ENCODE data around the gene VPS26A.

VPS26A gene

DNA sequence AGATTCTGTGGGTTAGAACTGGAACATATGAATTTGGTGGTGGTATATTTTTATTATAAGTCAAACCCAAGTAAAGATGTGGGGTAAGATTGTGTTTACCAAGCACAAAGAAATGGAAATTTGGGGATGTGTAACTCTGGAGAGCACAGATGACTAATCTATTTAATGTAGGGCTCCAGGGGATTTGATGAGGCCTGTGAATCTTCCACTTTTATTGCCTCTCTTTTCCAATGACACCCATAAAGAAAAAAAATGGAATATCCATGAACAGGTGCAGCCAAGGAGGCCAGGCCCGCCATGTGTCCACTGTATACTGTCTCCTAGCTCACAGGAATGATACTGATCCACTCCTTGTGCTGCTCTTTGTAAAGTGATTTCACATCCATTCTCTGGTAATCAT lies 33.3 kb upstream of the VPS26A start:
- no peak overlapping the region for H3K9ac ChIP-seq (ENCODE audit: low read depth, low read length)

DNA sequence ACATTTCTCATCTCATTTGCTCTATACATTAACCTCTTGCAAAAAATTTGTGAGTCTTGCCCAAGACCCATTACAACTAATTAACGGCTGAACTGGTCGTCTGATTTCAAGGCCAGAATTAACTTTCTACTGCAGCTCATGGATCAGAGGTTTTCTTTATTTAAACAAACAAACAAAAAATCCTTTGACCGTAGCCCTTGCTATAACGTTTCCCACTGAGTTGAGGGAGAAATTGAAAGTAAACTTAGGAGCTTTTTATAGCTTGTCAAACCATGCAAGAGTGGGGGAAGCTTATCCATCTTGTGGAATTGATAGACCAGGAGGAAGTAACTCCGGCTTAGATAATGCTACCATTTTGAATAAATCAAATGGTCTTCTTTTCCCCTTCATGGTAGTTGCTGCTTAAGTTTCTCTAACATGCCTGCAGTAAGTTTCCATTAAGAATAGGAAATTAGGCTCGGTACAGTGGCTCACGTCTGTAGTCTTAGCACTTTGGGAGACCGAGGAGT lies 32.8 kb upstream of the VPS26A start:
- Histone ChIP-seq H3K9me3 (ENCODE audit: insufficient read depth, low read depth, low read length) (no peaks in the 10 kb centered on the region), H3K4me1 (ENCODE audit: insufficient read depth, low read length) (peaks cover under 1% of the 10 kb centered on the region; the same call in 1 of the 2 replicates), H3K9ac (ENCODE audit: low read depth, low read length) (no peak overlapping the region), H3K36me3 (ENCODE audit: insufficient read depth, low read depth, low read length) (no peaks in the 10 kb centered on the region), H3K27me3 (ENCODE audit: insufficient read depth, low read length) (no peaks in the 10 kb centered on the region), H3K27ac (ENCODE audit: low read length) (no peak overlapping the region), H3K4me3 (ENCODE audit: low read length) (no peak overlapping the region)

More for the DNA sequence above, 33.3 kb upstream of the VPS26A start:
- Histone ChIP-seq H3K4me1 (ENCODE audit: insufficient read depth, low read length) (peaks cover 6% of the 10 kb centered on the region; the same call in 1 of the 2 replicates), H3K27ac (ENCODE audit: low read length) (no peak overlapping the region), H3K9me3 (ENCODE audit: insufficient read depth, low read depth, low read length) (no peaks in the 10 kb centered on the region), H3K27me3 (ENCODE audit: insufficient read depth, low read length) (no peaks in the 10 kb centered on the region), H3K4me3 (ENCODE audit: low read length) (no peak overlapping the region), H3K36me3 (ENCODE audit: insufficient read depth, low read depth, low read length) (no peaks in the 10 kb centered on the region)

DNA sequence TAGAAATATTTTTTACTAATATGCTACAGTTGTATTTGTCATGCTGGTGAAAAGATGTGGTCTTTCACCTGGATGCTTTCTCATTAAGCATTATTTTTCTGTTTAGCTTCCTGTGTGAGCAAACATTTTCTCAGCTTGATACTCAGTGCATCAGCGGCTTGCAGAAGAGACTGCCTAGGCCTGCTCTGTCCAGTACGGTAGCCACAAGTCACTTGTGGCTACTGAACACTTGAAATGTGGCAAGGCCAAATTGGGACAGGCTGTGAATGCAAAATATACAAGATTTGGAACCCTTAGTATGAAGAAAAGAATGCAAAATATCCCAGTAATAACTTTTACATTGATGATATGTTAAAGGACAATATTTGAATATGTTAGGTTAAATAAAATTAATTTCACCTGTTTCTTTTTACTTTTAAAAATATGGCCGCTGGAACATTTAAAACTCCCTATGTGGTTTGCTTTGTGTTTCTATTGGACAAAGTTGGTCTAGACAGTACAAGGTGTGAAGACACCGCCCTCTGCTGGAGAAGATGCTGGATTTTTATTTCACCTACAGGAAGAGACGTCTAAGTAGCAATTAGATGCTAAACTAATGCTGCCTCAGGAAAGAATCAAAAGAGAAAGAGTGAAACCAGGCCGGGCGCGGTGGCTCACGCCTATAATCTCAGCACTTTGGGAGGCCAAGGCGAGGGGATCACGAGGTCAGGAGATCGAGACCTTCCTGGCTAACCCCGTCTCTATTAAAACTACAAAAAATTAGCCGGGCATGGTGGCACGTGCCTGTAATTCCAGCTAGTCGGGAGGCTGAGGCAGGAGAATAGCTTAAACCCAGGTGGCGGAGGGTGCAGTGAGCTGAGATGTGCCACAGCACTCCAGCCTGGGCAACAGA lies 30.8 kb upstream of the VPS26A start:
- Histone ChIP-seq H3K9ac (ENCODE audit: low read depth, low read length) (no peak overlapping the region), H3K27me3 (ENCODE audit: insufficient read depth, low read length) (no peaks in the 10 kb centered on the region), H3K9me3 (ENCODE audit: insufficient read depth, low read depth, low read length) (no peaks in the 10 kb centered on the region), H3K4me3 (ENCODE audit: low read length) (no peak overlapping the region), H3K4me1 (ENCODE audit: insufficient read depth, low read length) (no peaks in the 10 kb centered on the region), H3K36me3 (ENCODE audit: insufficient read depth, low read depth, low read length) (no peaks in the 10 kb centered on the region), H3K27ac (ENCODE audit: low read length) (no peak overlapping the region)

DNA sequence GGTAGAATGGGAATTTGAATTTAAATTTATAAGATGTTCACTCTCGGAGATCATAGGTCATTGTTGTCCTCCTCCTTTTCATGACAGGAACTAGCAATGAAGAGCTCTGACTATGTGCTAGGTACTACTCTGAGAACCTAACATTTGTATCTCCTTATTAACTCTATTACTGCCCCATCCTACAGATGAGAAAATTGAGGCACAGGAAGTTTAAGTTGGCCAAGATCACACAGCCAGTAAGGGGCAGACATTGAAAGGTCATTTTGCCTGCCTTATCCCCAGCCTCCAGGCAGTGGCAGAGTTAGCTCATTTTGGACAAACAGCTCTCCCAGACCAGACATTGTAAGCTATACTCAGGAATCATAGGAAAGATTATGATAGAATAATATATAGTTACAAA lies 30.0 kb upstream of the VPS26A start:
- no peaks in the 10 kb centered on the region for H3K27me3 ChIP-seq (ENCODE audit: insufficient read depth, low read length)
- no peaks in the 10 kb centered on the region for H3K4me1 ChIP-seq (ENCODE audit: insufficient read depth, low read length)
- no peak overlapping the region for H3K4me3 ChIP-seq (ENCODE audit: low read length)
- no peaks in the 10 kb centered on the region for H3K9me3 ChIP-seq (ENCODE audit: insufficient read depth, low read depth, low read length)
- no peaks in the 10 kb centered on the region for H3K36me3 ChIP-seq (ENCODE audit: insufficient read depth, low read depth, low read length)
- H3K27ac ChIP-seq (ENCODE audit: low read length), result no peak overlapping the region
- H3K9ac ChIP-seq (ENCODE audit: low read depth, low read length), result no peak overlapping the region

DNA sequence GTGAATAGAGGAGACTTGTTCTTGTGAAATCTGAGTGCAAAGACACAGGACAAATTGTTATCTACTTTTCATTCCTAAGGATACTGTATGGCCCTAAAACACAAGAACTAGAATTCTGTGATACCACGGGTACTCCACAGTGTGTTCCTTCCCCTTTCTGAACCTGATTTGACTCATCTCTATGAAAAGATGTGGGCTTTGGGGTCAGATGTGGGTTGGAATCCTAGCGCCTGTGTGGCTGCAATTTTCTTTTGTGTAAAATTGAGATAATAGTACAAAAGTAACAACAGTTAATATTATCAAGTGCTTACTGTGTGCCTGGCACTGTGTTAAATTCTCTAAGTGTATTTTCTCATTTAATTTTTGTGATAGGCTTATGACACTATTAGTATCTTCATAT lies 27.9 kb upstream of the VPS26A start:
- Histone ChIP-seq H3K36me3 (ENCODE audit: insufficient read depth, low read depth, low read length) (no peaks in the 10 kb centered on the region), H3K4me3 (ENCODE audit: low read length) (no peak overlapping the region), H3K27me3 (ENCODE audit: insufficient read depth, low read length) (no peaks in the 10 kb centered on the region), H3K27ac (ENCODE audit: low read length) (no peak overlapping the region), H3K9me3 (ENCODE audit: insufficient read depth, low read depth, low read length) (no peaks in the 10 kb centered on the region), H3K4me1 (ENCODE audit: insufficient read depth, low read length) (peaks cover 4% of the 10 kb centered on the region; the same call in 1 of the 2 replicates), H3K9ac (ENCODE audit: low read depth, low read length) (no peak overlapping the region)

DNA sequence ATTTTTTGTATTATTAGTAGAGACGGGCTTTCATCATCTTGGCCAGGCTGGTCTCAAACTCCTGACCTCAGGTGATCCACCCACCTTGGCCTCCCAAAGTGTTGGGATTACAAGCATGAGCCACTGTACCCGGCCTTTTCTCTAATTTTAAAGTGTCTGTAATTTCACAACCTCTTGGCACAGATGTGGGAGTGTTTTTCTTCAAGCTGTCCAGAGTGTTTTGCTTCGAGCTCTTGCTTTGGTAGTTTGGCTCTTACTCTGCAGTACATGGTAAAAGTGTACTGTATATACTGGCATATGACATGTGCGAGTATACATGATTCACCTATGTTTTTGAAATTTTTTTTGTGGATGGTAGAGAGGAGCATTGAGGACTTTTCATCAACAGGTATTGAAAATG lies 26.2 kb upstream of the VPS26A start:
- Histone ChIP-seq H3K4me1 (ENCODE audit: insufficient read depth, low read length) (peaks cover 4% of the 10 kb centered on the region; the same call in 1 of the 2 replicates), H3K36me3 (ENCODE audit: insufficient read depth, low read depth, low read length) (no peaks in the 10 kb centered on the region), H3K27ac (ENCODE audit: low read length) (no peak overlapping the region), H3K27me3 (ENCODE audit: insufficient read depth, low read length) (no peaks in the 10 kb centered on the region), H3K4me3 (ENCODE audit: low read length) (no peak overlapping the region), H3K9me3 (ENCODE audit: insufficient read depth, low read depth, low read length) (no peaks in the 10 kb centered on the region), H3K9ac (ENCODE audit: low read depth, low read length) (no peak overlapping the region)

DNA sequence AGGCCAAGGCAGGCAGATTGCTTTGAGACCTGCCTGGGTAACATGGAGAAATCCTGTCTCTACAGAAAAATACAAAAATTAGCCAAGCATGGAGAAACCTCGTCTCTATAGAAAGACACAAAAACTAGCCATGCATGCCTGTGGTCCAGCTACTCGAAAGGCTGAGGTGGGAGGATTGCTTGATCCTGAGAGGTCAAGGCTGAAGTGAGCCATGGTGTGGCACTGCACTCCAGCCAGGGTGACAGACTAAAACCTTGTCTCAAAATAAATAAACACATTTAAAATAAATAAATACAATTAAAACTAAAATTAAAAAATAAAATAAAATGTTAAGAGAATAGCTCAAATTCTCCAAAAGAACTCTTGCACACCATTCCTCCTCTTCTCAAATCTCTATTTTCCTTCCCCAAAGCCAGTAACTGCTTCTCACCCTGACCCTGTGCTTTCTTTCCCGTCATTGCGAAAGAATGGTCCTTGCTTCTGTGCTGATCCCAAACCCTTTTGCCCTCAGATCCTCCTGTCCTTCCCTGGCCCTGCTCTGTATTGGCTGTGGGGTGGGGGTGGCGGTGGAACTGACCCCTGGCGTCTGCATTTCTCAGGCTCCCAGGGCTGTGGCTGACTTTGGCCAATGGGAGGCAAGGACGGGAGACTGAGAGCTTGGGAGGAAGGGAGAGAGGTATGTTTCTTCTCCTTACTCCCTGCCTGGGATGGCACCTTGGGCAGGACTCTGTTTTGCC lies 23.7 kb upstream of the VPS26A start:
- Histone ChIP-seq H3K9me3 (ENCODE audit: insufficient read depth, low read depth, low read length) (no peaks in the 10 kb centered on the region), H3K27ac (ENCODE audit: low read length) (no peak overlapping the region), H3K36me3 (ENCODE audit: insufficient read depth, low read depth, low read length) (no peaks in the 10 kb centered on the region), H3K27me3 (ENCODE audit: insufficient read depth, low read length) (no peaks in the 10 kb centered on the region), H3K4me3 (ENCODE audit: low read length) (no peak overlapping the region), H3K9ac (ENCODE audit: low read depth, low read length) (0 out of 2 replicates have a peak overlapping the region, but pooled peaks have one; percentile 8), H3K4me1 (ENCODE audit: insufficient read depth, low read length) (peaks cover 4% of the 10 kb centered on the region; the same call in 1 of the 2 replicates)

DNA sequence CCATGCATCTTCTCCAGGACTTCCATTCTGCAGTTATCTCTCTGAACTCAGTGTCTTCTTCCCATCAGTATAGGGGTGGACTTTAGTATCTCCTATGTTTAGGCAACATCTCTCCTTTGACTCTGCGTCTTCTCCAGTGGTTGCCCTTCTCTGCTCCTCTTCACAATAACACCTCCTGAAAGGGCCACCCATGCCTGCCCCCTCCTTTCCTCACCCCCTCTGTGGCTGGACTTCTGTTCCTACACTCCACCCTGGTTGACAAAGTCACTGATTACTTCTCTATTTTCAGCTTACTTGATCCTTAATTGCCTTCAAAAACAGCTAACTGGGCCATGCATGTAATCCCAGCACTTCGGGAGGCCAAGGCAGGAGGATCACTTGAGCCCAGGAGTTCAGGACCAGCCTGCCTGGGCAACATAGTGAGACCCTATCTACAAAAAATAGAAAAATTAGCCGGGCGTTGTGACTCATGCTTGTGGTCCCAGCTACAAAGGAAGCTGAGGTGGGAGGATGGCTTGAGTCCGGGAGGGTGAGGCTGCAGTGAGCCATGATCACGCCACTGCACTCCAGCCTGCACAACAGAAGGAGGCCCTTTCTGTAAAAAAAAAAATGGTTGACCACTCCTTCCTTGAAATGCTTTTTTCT lies 22.4 kb upstream of the VPS26A start:
- H3K9me3 ChIP-seq (ENCODE audit: insufficient read depth, low read depth, low read length), result no peaks in the 10 kb centered on the region
- H3K27me3 ChIP-seq (ENCODE audit: insufficient read depth, low read length), result no peaks in the 10 kb centered on the region
- no peak overlapping the region for H3K9ac ChIP-seq (ENCODE audit: low read depth, low read length)
- no peaks in the 10 kb centered on the region for H3K36me3 ChIP-seq (ENCODE audit: insufficient read depth, low read depth, low read length)
- H3K4me1 ChIP-seq (ENCODE audit: insufficient read depth, low read length), result peaks cover 4% of the 10 kb centered on the region; the same call in 1 of the 2 replicates
- H3K27ac ChIP-seq (ENCODE audit: low read length), result no peak overlapping the region
- no peak overlapping the region for H3K4me3 ChIP-seq (ENCODE audit: low read length)

DNA sequence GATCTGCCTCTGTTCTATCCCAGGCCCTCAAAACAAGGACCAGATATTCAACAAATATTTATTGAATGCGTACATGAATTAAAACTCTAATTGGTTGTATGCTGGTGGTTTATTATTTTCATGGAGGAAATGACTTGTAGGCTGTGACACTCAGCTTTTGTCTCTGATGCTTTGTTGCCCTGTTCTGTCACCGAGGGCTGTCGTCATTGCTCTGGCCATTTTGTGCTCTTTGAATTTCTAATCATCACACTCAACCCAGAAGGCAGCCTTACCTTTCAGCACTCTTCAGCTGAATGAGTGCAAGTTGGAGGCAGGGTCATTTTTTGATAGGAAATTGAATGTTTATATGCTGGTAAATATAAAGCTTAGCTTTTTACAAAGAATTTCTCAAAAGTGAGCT lies 21.5 kb upstream of the VPS26A start:
- Histone ChIP-seq H3K9me3 (ENCODE audit: insufficient read depth, low read depth, low read length) (no peaks in the 10 kb centered on the region), H3K4me1 (ENCODE audit: insufficient read depth, low read length) (peaks cover 4% of the 10 kb centered on the region; the same call in 1 of the 2 replicates), H3K27me3 (ENCODE audit: insufficient read depth, low read length) (no peaks in the 10 kb centered on the region), H3K9ac (ENCODE audit: low read depth, low read length) (no peak overlapping the region), H3K27ac (ENCODE audit: low read length) (no peak overlapping the region), H3K36me3 (ENCODE audit: insufficient read depth, low read depth, low read length) (no peaks in the 10 kb centered on the region), H3K4me3 (ENCODE audit: low read length) (no peak overlapping the region)

DNA sequence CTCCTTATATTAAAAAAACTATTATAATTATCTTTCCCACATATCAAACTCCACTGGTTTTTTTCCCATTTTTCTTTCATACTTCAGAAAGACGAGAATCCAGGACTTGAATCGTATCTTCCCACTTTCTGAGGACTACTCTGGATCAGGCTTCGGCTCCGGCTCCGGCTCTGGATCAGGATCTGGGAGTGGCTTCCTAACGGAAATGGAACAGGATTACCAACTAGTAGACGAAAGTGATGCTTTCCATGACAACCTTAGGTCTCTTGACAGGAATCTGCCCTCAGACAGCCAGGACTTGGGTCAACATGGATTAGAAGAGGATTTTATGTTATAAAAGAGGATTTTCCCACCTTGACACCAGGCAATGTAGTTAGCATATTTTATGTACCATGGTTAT lies 20.2 kb upstream of the VPS26A start:
- Histone ChIP-seq H3K9me3 (ENCODE audit: insufficient read depth, low read depth, low read length) (no peaks in the 10 kb centered on the region), H3K4me1 (ENCODE audit: insufficient read depth, low read length) (peaks cover 4% of the 10 kb centered on the region; the same call in 1 of the 2 replicates)

DNA sequence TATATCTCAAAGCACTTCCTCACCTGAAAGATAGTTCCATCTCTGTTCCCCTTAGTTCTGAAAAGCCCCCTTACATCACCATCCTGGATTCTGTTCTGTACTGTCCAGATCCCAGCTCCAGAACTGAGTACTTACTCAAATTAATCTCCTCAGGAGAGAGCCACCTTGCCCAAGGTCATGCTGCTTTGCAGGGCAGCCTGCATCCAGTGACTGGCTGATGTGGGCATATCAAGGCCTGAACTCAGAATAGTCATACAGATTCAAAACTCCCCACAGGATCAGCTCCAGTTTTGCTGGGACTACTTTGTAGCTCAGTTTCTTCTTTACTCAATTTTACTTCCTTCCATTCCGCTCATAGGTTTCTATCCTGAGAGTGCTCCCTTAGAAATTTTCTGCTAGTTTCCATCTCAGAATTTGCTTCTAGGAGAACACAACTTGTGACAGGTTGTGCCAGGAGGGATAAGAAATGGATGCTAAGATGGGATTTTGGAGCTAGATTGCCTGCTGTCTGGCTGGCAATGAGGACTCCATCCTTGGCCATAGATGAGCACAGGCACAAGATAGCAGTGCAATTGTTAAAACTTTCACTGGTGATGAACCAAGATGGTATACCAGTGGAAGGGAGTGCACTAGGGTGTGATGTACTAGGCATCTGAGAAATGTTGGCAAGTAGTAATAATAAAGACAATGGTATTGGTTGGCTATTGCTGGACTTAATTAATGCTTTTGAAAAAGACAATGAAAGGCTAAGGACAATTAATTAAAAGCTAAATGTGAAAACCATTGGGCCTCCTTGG lies 18.8 kb upstream of the VPS26A start:
- H3K27ac ChIP-seq (ENCODE audit: low read length), result no peak overlapping the region

More for the DNA sequence above, 20.2 kb upstream of the VPS26A start:
- Histone ChIP-seq H3K4me3 (ENCODE audit: low read length) (no peak overlapping the region), H3K9ac (ENCODE audit: low read depth, low read length) (no peak overlapping the region), H3K27me3 (ENCODE audit: insufficient read depth, low read length) (no peaks in the 10 kb centered on the region), H3K36me3 (ENCODE audit: insufficient read depth, low read depth, low read length) (no peaks in the 10 kb centered on the region), H3K27ac (ENCODE audit: low read length) (no peak overlapping the region)

More for the DNA sequence above, 18.8 kb upstream of the VPS26A start:
- no peak overlapping the region for H3K9ac ChIP-seq (ENCODE audit: low read depth, low read length)
- H3K4me3 ChIP-seq (ENCODE audit: low read length), result no peak overlapping the region
- H3K36me3 ChIP-seq (ENCODE audit: insufficient read depth, low read depth, low read length), result no peaks in the 10 kb centered on the region
- no peaks in the 10 kb centered on the region for H3K27me3 ChIP-seq (ENCODE audit: insufficient read depth, low read length)
- H3K4me1 ChIP-seq (ENCODE audit: insufficient read depth, low read length), result peaks cover 4% of the 10 kb centered on the region; the same call in 1 of the 2 replicates
- H3K9me3 ChIP-seq (ENCODE audit: insufficient read depth, low read depth, low read length), result no peaks in the 10 kb centered on the region

Data from iPS-20b (cell line).